HG02840 (cell line): ENCODE measurements around the gene MAPKAPK5.
"Not testable (repeated sequence)": the region's sequence is repeated elsewhere in the genome, so short reads cannot be mapped to it uniquely, and the experiment has no call there.

Experiments
- ATAC-seq: cut with Tn5 transposase; IDR thresholded peaks from one replicate; pipeline ENCODE4 v1.9.1; 2021; ENCODE audit warnings: mild to moderate bottlenecking, moderate library complexity, moderate number of reproducible peaks; ENCODE audit not compliant: unreplicated experiment, low FRiP score

Gene MAPKAPK5

GRCh38 chr12:111873113-111873512 is 31.1 kb downstream of the MAPKAPK5 start:
- no peak for ATAC-seq

- ATAC-seq: no peak
These were observed 39.7 kb downstream of the MAPKAPK5 start for GRCh38 chr12:111881716-111882115.

- no peak for ATAC-seq
These were observed 44.9 kb downstream of the MAPKAPK5 start for GRCh38 chr12:111886662-111887545.

- no peak for ATAC-seq
These were observed 46.1 kb downstream of the MAPKAPK5 start for GRCh38 chr12:111887926-111888745.

GRCh38 chr12:111893287-111893686 is 51.3 kb downstream of the MAPKAPK5 start:
- ATAC-seq: no peak

- no peak for ATAC-seq
These were observed 52.5 kb downstream of the MAPKAPK5 start for GRCh38 chr12:111894556-111894955.

GRCh38 chr12:111901182-111901581 is 59.2 kb downstream of the MAPKAPK5 start:
- ATAC-seq: no peak

- no peak for ATAC-seq
These were observed 62.5 kb downstream of the MAPKAPK5 start for GRCh38 chr12:111904446-111904975.

- no peak for ATAC-seq
These were observed 63.5 kb downstream of the MAPKAPK5 start for GRCh38 chr12:111905502-111905901.

GRCh38 chr12:111907740-111908139 is 65.7 kb downstream of the MAPKAPK5 start:
- no peak for ATAC-seq

GRCh38 chr12:111925171-111925570 is 83.1 kb downstream of the MAPKAPK5 start:
- no peak for ATAC-seq

- no peak for ATAC-seq
These were observed 84.6 kb downstream of the MAPKAPK5 start for GRCh38 chr12:111926631-111927030.

- no peak for ATAC-seq
These were observed 85.3 kb downstream of the MAPKAPK5 start for GRCh38 chr12:111927346-111927745.

- no peak for ATAC-seq
These were observed 90.2 kb downstream of the MAPKAPK5 start for GRCh38 chr12:111932241-111932640.

- ATAC-seq: no peak
These were observed 94.8 kb downstream of the MAPKAPK5 start for GRCh38 chr12:111936869-111937268.

GRCh38 chr12:111937429-111937828 is 95.4 kb downstream of the MAPKAPK5 start:
- no peak for ATAC-seq

GRCh38 chr12:111942557-111942956 is 100.5 kb downstream of the MAPKAPK5 start:
- ATAC-seq: no peak

GRCh38 chr12:111943929-111944328 is 101.9 kb downstream of the MAPKAPK5 start:
- no peak for ATAC-seq

GRCh38 chr12:111950961-111951676 is 109.1 kb downstream of the MAPKAPK5 start:
- not testable (repeated sequence) for ATAC-seq
